HG02943 (cell line): ENCODE data around the gene CD34.
"Not testable (repeated sequence)": the region's sequence is repeated elsewhere in the genome, so short reads cannot be mapped to it uniquely, and the experiment has no call there.

Source experiments
- ATAC-seq: cut with Tn5 transposase; IDR thresholded peaks from one replicate; pipeline ENCODE4 v1.9.1; 2021; ENCODE audit warnings: mild to moderate bottlenecking, low read depth, moderate library complexity; ENCODE audit not compliant: unreplicated experiment

Gene CD34

GRCh38 chr1:207877914-207878313 lies 33.0 kb downstream of the CD34 start:
- not testable (repeated sequence) for ATAC-seq

DNA sequence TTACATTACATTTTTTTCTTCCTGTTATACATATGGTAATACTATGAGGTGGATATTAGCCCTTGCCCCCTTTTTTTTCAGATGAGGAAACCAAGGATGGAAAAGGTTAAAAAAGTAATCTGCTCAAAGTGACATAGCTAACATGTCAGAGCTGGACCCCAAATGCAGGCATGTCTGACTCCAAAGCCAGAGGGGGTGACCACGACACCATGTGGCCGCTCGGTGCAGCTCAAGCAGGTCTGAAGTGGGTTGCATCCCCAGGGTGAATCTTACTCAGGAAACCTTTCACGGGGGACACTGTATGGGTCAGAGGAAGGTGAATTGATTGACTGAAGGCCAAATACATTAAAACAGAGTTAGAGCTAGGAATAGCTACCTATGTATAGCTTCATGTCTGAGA lies 34.8 kb downstream of the CD34 start:
- ATAC-seq = no peak

DNA sequence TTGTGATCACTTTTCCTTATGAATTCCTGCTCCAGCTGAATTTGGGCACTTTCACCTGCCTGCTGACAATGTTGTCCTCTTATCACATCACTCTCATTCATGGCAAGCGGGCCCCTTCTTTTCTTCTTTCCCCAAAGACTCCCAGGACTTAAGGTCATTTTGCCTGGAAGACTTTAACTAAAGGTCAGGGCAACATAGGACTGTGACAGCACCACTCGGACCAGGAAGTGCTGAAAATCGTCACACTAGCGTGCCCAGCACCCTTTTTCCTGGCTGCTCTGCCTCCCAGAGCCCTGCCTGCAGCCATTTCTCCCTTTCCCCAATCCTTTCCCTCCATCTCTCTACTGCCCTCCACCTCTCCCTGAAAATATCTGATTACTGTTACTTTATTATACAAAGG lies 35.4 kb downstream of the CD34 start:
- ATAC-seq = no peak

DNA sequence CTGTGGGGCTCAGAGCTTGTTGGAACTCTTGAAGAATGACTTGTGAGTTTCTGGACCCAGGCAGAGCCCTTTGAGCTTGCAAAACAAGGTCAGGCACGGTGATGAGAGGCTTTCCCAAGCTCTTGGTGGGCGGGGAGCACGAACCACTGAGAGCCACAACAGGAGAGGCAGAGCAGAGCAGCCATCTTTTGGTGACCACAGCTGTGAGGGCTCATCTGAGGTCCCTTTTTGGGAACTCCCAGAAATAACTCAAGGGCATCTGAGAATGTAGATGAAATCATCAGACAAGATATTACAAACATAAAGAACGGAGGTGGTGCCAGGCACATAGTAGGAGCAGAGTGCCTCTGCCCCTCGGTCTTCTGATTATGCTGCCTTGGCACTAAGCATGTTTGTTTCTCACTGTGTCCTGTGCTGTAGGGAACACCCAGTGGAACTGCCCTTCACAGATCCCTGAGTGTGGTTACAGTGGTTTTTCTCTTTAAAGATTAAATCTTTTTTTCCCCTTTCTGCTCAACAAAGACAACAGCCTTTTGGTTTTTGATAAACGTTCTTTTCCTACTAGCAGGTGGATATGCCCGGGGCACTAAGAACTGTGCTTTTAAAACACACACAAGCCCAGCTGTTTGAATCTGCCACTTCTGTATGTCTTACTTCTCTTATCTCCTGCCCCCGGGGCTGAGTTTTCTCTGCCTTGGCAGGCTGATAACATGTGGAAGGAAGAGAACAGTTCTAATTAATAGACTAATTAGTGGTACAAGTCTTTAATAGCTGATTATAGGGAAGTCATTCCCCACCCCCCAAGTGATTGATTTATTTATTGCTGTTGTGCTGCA lies 37.7 kb downstream of the CD34 start:
- ATAC-seq = no peak

DNA sequence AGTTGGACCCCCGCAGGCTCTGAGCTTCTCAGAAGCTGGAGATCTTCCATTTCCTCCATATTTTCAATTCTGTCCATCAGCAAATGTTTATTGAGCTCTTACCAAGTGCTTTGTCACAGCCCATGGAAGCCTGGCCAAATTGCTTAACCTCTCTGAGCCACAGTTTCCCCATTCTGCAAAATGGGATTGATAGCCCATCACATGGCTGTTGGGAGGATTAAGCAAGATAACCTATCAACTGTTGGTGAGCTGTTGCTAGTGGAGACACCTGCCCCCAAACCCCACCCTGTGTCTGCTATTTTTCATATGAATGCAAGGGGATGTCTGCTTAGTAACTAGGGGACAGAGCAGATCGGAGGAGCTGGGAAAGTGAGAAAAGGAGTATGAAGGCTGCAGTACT lies 38.3 kb downstream of the CD34 start:
- no peak for ATAC-seq

- ATAC-seq = no peak
These were observed 39.7 kb downstream of the CD34 start for GRCh38 chr1:207871117-207871649.

- ATAC-seq = no peak
These were observed 40.5 kb downstream of the CD34 start for GRCh38 chr1:207870306-207871031.

DNA sequence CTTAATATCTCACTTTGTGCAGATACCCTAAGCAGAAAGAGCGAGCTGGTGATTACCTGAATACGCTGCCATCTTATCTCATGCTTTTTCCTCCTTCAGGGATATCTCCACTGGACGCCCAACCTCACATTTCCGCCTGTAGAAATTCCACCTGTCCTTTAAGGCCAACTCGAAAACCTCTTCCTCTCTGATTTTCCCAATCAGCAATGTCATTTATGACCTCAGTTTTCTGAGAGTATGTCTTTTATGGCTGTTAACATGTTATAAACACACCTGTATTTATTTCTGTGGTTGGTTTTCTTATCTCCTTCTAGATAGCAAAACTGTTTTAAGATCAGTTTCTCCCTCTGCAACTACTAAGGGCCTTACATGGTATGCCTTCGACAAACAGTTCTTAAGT lies 41.1 kb downstream of the CD34 start:
- ATAC-seq = no peak

DNA sequence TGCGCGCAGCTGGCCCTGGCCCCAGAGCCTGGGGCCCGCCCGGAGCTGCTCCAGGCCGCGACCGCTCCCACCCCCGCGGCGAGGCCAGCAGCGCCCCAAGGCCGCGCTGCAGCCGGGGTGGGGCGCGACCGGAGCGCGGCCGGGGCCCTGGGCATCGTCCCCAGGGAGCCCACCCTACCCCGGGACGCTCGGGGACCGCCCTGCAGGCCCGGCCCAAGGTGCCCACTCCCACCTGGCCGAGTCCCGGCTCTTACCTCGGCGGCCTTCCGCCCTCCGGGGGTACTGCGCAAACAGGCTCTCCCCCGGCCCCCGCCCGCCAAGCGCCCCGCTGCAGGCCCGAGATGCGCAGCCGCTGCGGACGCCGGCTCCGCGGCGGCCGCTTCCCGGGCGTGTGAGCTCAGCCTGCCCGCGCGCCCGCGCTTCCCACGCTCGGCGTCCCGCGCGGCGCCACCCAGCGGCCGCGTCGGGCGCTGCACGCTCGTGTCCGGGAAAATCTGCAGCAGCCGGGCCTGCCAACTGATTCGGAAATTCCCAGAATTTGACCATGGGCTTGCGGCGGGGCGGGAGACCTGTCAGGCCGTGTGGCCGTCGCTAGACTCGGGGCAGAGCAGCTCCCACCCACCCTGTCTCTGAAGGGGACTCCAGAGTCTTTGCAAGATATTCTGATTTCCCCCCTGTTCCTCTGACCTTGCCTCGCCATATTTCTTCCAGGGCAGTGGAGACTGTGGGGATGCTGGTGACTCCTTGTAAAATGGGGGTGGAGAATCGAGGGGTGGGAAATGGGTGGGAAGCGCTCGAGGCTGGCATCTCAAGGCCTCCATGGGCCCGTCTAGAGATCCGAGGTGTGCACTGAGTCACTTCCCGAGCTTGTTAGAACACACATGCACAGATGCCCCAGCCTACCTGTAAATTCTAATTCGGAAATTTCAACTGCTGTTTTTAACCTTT lies 41.9 kb downstream of the CD34 start:
- peak; percentile 49 for ATAC-seq

DNA sequence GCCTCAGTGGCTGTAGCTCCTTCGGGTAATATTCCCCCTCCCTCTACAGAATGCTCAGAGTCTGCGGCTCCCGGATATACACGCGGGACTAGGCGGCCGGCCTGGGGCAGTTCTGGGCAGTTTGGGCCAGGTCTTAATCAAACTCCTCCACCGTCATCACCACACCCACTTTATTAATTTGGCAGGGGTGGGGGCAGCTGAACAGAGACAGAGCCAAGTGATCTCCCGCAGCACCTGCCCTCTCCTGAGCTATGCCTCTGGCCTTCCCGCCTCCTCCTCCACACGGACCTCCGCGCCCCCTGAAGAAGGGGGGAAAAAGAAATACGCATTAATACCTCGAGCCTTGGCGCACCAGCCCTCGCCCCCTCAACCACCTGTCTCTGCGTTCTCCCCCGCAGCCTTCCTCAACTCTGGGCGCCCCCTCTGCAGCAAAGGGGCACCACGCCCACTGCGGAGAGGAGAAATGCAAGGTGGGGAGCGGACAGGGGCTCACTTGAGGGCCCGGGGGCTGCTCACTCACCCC lies 42.6 kb downstream of the CD34 start:
- ATAC-seq = peak; percentile 15

DNA sequence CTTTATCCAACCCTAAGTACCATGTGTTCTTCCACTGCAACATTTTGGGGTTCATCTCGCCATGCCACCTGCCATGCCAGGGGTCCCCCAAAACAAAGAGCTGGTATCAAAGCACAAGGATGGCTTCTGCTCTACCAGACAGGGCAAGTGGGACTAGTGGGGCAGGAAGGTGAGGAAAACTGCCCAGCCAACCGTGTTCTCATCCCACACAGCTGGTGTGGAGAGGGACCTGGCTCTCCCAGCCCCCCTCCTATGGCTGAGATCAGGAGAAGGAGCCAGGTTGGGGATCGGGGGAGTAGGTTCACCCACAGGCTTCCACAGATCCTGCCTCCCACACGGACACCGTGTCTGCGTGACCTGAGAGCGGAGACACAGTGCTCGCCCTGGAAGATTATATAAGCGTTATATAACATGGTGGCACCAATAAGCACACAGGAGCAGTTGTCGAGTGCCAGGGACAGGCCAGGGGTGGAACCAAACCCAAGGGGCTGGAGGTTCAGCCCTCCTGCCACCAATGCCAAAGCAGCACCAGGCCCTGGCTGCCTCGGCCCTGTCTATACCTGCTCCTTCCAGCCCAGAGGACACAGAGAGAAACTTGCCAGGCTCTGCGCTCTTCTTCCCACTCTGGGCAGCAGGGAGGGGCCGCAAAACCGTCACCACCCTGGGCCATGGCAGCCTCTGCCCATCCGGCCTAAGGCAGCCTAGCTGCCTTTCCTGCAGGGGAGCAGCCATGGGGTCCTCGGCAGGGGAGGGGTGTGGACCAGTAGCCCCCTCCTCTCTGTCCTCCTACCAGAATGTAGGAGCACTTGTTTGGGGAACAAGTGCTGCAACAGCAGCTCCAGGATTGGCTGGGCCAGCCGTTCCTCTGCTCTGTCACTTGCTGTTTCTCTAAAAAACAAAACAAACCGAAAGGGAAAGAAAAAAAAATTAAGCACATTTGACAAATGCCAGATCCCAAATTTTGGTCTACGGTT lies 43.5 kb downstream of the CD34 start:
- no peak for ATAC-seq

DNA sequence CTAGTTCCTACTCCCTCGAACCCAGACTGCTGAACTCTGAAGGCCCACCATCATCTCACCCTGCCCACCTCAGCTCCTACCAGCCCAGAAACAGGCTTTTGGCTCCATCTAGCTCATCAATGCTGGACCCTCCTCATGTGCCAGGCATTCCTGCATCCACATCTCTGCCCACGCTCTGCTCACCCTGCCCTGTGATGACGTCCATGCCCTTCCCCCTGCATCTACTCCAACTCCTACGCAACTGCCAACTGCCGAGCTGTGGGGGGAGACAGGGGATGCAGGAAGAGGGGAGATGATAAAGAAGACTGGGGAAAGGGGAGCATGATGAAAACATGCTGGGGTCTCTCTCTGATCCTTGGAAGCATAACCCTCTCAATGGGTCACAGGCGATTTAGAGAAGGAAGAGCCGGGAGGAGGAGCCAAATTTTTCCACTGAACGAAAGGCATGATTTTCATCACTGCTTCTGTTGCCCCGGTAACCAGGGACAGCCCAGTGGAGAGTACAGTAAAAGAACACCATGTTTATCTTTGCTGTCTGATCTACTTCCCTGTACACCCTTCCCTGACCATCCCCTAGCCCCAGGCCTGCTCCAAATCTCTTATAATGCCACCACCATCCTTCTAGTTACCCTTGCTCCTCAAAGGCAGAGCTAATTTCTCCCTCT lies 44.3 kb downstream of the CD34 start:
- ATAC-seq = no peak

DNA sequence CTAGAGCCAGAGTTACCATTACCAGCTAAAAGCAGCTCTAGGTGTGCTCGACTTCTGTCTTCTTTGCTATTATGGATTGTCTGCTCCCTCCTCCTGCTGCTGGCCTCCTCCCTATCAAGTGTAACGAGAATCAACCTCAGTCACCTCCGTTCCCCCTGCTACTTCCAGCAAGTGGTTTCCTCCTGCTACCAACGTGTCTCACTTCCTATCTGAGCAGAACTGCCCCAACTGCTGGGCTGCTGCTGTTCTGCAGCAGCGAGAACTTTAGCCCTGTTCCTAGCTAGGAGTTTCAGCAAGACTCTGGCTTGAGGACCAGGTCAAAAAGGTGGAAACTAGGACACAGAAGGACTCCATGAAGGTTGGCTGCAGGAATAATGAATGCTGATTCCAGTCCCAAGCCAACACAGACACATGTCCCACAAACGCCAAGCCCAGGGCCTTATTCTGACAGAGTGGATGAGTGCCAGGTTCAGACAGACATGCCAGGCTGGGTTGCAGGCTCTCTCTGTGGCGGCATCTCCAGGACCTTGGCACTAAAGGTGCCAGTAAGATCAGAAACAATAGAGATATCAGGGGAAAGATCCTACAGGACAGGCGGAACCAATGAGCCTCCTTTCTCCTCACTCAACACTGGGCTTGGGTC lies 46.9 kb downstream of the CD34 start:
- ATAC-seq = no peak

DNA sequence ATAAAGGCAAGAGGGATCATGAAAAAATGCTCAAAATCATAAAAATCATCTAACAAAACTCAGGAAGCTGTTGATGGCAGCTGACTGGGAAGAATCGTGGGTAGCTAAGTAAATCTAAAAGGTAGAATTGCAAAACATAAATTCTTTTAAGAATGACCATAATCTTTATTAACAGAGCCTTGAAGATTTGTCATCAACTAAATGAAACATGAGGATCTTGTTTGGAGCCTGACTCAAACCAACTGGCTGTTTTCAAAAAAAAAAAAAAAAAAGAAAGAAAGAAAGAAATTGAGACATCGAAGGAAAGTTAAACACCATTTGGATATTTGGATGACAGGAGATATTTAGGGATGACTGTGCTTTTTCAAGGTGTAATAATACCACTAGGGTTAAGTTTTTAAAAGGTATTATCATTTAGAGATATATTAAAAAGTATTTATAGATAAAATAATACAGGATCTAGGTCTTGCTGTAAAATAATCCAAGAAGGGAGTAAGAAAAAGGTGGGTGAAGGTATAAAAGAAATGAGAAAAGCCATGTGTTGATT lies 48.6 kb downstream of the CD34 start:
- ATAC-seq = no peak

GRCh38 chr1:207861442-207862177 lies 49.3 kb downstream of the CD34 start:
- no peak for ATAC-seq

DNA sequence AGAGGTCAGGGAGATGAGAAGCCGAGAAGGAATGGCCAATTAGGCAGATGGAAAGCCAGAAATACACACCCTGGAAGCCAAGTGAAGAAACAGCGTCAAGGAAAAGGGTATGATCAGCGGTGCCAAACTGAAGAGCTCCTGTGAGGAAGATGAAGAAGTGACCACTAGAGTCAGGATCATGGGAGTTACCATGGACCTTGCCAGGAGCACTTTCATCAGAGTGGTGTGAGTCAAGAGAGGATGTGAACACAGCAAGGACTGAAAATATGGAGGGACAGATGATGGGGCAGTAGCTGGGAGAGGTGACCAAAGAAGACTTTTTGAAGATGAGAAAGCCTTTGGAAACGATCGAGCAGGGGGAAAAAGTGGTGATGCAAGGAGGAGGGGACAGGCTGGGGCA lies 50.4 kb downstream of the CD34 start:
- no peak for ATAC-seq

DNA sequence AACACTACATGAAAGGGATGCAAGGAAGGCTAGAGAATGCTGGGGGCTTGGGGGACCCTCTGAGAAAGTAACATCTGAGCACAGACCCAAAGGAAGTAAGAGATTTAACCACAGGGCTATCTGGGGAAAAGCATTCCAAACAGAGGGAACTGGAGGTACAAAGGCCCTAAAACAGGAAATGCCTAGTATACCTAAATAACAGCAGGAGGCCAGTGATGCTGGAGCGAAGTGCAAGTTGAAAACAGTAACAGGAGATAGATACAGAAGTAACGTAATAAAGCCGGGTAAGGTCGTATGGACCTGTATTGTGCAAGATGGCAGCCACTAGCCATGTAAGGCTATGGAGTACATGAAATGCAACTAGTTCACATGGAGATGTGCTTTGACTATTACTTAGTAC lies 52.1 kb downstream of the CD34 start:
- ATAC-seq = no peak
